Measurements from ENCODE around the gene WFDC12.

The WFDC12 gene

GRCh38 chr20:45088247-45088646 is 36.0 kb downstream of the WFDC12 start:
- DNase-seq (ENCODE audit: low read depth): no peak

GRCh38 chr20:45087814-45088213 is 36.5 kb downstream of the WFDC12 start:
- no peak for DNase-seq (ENCODE audit: low read depth)

- DNase-seq (ENCODE audit: low read depth): no peak
Observed at GRCh38 chr20:45087097-45087790, 37.0 kb downstream of the WFDC12 start.

GRCh38 chr20:45085867-45086266 is 38.4 kb downstream of the WFDC12 start:
- DNase-seq (ENCODE audit: low read depth): no peak

GRCh38 chr20:45085289-45085688 is 39.0 kb downstream of the WFDC12 start:
- DNase-seq (ENCODE audit: low read depth): no peak

- DNase-seq (ENCODE audit: low read depth): no peak
Observed at GRCh38 chr20:45083127-45083526, 41.1 kb downstream of the WFDC12 start.

GRCh38 chr20:45082468-45082867 is 41.8 kb downstream of the WFDC12 start:
- DNase-seq (ENCODE audit: low read depth): no peak

GRCh38 chr20:45080867-45081624 is 43.2 kb downstream of the WFDC12 start:
- DNase-seq (ENCODE audit: low read depth): no peak

GRCh38 chr20:45077559-45077958 is 46.7 kb downstream of the WFDC12 start:
- DNase-seq (ENCODE audit: low read depth): no peak

Data from activated T-helper 1 cell treated with Interleukin-2 at 50 U/mL for 16 hours (primary cell).